ENCODE data around the gene LAMB4.

Gene LAMB4

DNA sequence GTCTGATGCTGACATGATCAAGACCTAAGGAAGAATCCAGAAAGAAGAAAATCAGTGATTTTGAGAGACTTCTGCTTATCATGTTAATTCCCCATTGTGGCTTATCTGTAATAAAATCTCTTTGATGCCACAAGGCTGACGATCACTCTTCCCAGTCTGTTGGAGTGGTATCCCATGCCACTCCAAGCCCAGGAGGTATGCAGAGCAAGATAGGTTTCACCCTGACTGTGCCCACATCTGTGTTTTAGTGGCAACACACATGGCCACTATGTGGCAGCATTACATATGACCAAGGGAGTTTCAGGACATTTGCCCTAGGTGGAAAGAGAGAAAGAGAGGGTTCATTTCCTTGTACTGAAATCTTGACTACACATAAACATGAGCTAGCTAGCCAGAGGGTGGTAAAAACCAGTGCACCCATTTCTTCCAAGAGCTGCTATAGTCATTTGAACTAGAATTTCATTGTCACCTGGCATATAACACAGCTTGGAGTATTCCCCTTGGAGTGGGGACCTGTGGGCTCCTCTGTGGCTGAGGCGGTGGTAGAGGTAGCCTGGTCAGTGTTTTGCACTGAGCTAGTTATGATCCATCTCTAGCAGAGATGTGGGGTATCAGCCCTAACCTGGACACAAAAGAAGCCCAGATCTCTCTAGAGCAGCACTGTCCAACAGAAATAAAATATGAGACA is 20.8 kb downstream of the LAMB4 start:
- no peak for DNase-seq (ENCODE audit: low read depth)

DNA sequence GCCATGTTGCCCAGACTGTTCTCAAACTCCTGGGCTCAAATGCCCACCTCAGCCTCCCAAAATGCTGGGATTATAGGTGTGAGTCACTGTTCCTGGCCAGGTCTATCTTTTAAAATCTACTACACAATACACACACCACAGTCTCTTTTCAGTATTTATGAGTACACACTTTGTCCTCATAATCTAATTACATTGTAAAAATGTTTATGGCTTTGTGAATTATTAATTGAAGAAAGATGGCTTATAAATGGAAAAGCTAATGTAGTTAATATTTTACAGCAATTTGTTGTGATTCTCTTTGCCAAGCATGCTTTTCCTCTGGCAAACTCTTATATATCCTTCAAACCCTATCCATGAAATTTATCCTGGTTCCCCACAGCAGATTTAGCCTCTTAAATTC is 22.0 kb downstream of the LAMB4 start:
- no peak for DNase-seq (ENCODE audit: low read depth)

DNA sequence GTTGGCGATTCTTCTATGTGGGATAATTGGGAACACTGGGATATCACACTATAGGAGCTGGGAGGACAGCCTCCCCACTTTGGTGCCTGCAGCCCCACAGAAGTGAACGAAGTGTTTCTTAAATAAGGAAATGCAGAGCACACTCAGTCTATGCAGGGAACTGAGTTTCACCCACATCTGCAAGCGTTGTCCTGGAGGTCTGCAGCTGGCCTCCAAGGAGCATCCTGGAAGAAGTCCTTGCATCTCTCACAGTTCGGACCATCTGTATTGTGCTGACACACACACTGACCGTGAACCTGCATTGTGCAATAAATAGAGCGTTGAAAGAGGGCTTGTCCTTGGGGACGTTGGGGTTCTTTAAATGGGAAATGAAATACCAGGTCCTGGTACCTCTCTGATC is 25.8 kb downstream of the LAMB4 start:
- peak; percentile 29 for DNase-seq (ENCODE audit: low read depth)

DNA sequence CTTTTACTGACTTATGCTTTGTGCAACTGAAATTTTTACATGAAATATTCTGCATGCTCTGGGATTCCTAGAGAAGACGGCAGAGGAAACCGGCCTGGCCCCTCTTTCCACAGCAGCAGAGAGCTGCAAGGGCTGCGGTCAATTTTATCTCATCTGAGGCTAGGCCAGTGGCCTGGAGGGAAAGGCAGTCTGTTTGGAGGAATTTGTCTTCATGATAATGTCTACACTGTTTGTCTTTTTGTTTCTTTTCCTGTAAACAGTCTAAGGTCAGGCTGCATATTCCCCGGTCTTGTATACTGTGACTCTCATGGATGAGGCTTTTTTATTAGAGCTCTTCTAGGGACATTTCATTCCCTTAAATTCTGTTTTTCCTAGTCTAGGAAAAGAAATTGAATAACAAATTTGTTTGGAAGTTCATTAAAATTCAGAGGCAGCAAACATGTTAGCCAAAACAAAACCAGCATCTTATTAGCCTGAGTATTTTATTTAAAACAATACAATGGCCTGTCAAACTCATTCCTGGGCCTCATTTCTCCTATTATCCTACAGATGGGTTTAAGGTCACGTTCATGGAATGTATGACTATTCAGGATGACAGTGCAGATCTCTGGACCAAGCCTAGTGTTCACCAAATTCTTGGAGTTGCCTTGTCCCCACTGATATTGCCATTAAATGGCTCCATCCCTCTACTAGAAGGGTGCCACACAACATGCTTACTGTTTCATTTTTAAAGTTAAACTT is 26.4 kb downstream of the LAMB4 start:
- DNase-seq (ENCODE audit: low read depth) = peak; percentile 84

DNA sequence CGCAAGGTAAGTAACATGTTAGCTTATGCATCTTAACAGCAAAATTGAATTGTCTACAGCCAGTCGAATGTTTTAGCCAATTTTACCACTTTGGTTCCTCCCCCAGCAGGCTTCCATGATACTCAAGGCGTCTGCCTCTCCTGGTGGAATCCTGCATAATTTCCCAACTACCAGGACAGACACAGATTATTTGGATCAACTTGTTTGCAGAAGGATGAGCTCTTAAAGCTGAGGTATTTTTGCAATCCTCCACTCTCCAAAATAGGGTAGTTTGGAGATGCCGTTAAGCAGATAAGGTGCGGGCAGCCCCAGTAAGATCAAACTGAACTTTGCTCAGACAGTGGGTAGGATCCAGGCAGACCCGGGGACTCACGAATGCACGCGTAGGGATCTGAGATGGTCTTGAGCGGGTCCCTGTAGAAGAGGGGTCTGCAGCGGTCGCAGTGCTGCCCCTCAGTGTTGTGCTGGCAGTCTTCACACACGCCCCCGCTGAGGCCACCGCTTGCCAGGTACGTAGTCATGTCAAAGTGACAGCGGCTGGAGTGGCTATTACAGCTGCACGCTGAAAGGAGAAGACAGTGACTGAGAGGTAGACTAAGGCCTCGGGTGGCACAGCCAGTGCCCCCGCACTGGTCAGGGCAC is 27.4 kb downstream of the LAMB4 start:
- no peak for DNase-seq (ENCODE audit: low read depth)

DNA sequence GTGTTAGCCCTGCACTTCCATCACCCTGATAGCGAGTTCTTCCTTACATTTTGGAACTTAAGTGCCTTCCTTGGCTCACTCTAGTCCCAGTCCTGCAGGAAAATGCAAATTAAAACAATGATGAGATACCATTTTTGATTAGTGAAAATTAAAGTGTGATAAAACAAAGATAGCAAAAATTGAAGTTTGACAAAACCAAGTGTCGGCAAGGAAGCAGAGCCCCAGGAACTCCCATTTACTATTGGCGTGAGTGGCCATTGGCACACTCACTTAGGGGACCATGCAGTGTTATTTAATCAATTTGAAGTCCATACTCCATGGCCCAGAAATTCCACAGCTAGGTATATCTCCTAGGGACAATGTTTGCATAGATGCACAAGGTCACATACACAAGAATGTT is 28.4 kb downstream of the LAMB4 start:
- no peak for DNase-seq (ENCODE audit: low read depth)

DNA sequence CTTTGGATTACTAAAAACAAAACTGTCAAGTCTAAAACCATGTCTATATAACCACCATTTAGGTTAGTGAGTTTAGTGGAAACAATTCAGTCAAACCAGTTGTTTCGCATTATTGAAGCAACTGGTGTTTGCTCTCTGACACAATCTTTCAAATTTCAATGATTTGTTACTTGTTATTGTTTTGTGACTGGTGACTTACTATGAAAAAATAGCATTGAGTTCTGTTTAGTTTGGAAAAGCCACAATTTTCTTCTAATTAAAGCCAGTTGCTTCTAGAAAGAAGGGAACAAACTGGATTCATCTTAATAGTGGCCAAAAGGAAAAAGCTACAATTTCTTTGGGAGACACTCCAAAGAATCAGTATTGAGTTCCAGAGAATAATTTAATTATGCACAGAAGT is 30.4 kb downstream of the LAMB4 start:
- DNase-seq (ENCODE audit: low read depth) = no peak

DNA sequence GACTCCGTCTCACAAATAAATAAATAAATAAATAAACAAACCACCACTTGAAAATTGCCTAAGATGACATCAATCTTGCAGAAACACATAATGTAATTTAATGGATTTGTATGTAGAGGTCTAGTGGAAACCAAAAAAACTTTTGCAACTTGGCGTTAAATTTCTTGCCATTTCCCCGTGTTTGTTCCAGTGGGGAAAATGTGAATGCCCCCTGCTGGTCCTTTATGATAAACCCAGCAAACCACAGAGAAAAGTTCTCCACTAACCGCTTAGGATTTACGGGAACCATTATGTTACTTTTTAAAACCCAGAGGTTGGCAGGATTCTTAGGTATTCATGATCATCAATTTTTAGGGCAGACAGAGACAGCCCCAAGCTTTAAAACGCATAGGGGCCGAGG is 32.5 kb downstream of the LAMB4 start:
- DNase-seq (ENCODE audit: low read depth) = peak; percentile 37

DNA sequence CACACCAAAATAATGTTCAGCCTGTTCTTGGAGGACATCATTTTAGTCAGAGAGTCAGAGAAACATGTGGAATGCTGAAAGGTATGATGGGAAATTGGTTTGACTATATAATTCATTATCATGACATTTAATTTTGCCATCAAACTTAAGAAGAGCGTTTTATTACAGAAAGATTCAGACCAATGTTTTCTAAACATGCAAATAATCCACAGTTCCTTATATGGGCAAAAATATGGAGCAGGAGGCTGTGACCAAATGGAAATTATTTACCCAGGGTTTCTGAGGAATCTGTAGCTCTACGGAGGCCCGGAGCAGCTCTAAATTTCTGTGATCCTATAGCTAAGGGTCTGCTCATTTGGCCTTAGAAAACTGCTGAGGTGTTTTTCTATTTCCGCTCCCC is 33.2 kb downstream of the LAMB4 start:
- no peak for DNase-seq (ENCODE audit: low read depth)

DNA sequence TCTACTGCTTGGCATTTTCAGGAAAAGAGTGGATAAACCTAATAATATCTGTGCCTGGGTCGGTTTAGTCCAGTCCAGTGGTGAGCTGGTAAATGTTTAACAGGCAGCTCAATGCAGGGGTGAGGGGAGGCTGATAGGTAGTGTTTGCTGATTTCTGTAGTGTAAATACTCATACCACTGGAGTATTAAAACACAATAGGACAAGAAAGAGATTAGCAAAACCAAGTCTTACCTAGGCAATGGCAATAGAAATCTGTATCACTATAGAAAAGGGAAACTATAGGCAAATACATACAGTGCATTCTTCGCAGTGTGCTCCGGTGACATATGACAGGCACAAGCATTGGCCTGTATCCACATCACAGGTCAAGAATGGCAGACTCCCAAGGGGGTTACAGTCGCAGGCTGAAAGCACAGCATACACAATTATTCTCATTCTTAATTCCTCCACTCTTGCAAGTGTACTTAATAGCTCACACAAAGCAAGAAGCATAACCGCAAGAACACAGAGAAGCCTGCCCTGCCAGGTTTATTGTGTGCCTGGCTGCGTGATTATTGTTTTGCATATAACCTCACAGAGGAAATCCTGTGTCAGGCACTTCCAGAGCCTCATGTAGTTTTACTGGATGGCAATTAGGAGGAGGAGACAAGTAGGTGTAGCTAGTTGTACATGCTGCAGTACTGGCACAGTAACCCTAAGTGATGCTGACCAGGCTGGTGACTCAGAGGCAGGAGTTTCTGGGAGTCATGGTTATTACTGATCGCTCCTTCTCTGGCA is 35.0 kb downstream of the LAMB4 start:
- DNase-seq (ENCODE audit: low read depth) = peak; percentile 95

DNA sequence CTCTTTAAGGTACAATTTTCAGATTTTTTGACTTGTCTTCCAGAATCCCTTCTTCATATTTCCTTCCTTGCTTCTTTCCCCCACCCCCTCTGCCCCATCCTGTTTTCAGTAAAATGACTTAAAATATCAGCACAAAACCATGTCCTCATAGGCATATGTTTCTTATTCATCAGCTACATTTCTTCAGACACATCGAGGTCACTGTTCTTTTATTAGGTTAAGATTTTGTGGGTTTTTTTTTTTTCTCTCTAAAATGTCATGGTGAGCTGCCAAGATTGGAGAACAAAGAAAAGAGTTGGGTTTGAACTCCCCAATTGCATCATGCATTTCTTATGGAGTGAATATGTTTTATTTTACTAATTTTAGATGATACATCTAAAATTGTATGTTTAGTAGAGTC is 35.8 kb downstream of the LAMB4 start:
- DNase-seq (ENCODE audit: low read depth) = peak; percentile 84

DNA sequence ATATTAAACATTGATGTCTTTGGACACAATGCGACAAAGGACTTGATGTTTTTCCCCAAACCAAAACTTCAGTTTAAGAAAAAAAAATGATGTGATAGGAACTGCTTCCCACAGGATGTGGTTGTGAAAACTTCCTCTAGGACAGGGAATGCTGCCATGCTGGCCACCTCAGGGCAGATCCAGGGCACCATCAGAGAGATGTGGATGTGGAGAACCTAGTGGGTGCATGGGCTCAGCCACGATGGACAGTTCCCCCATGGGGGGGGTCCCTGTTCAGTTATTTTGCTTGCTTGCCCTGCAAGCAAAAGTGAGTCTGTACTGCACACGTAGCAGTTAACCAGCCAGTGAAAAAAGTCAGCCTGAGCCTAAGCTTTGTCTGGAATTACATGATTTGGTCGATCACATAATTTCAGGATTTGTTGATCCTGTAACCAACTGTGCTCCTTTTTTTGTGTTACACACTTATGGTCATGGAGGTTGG is 36.3 kb downstream of the LAMB4 start:
- no peak for DNase-seq (ENCODE audit: low read depth)

DNA sequence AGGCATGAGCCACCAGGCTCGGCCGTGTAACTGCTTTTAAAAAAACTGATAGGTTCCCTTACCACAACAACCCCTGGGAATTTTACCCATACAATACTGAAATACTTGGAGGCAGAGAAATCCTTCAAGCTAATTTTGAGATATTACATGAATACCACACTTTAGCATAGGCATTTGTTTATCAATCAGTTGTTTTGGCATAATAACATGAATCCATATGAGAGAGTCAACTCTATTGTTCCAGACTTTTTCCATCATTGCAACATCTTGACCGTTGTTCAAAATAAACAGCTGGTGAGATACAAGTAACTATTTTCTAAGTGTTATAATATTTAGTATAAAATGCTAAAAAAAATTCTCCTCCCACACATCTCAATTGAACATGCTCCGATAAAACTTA is 36.8 kb downstream of the LAMB4 start:
- DNase-seq (ENCODE audit: low read depth) = no peak

DNA sequence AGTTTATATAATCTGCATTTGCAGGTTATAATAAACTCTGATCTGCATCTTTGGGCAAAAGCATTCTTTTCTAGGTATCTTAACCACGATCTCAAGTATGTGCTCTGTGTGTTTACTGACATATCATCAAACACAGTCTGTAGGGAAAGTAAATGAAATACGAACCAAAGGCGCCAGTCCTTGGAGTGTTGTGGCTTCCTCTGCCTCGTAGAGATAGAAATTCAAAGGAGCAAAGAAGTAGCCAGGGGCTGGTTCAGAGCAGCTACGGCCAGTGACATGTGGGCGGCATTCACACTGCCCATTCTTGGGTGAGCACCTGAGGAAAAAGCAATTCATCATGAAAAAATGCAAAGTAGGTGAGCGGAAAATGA is 38.7 kb downstream of the LAMB4 start:
- peak; percentile 37 for DNase-seq (ENCODE audit: low read depth)

DNA sequence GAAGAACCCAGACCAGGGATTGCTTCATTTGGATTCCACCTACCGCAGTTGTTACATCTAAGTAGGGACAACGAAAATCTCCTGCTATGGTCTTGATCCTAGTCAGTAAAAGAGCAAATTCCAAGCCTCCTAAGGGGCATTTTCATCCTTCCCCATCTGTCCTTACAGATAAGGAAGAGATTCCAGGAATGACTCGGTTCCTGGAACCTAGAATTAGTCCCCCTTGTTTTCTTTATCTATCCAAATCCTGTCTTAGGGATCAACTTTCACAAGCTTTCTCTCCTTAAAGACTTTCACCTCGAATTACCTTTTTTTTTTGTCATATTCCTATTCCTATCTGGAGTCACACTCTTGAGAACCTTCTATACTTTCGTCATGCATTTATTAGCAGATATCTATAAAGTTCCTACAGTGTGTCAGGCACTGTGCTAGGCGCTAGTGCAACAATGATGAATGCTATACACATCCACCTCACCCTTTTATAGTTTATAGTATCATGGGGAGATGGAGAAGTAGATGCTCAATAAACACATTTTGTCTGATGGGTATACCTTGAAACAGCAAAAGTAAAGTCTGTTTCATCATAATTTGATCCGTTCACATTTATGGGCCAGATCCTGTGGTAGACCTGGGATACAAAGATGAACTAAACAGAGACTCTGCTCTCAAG is 39.2 kb downstream of the LAMB4 start:
- DNase-seq (ENCODE audit: low read depth) = peak; percentile 30

DNA sequence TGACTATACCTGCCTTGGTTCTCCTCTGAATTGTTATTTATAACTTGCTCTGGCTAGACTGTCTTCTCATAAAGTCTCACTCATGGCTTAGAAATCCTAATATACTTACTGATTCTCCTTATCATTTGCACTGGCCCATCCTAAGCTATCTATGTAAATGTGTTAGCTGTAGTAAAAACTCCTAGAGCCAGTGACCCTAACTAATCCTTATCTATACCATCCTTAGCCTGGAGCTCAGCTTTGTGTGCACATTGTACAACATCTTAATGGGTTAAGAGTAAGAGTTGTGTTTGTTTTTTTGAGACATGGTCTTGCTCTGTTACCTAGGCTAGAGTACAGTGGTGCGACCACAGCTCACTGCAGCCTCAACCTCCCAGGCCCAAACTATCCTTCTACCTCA is 40.8 kb downstream of the LAMB4 start:
- no peak for DNase-seq (ENCODE audit: low read depth)

DNA sequence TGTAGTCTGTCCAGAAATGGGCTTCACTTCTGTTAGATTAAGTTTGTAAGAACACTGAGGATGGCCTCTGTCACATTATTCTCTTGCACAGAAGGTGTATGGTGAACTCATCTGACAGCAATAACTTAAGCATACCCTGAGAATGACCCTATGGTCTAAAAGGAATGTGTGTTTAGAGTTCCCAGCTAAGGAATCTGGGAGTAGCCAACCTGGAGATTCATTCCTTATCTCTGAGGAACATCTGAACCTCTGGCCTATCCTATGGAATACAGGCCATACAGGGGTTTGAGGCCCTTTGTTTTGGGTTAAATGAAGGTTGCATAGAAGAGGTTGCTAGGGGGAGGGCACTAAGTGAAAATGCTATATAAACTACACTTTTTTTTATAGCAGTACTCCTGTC is 41.4 kb downstream of the LAMB4 start:
- peak; percentile 72 for DNase-seq (ENCODE audit: low read depth)

DNA sequence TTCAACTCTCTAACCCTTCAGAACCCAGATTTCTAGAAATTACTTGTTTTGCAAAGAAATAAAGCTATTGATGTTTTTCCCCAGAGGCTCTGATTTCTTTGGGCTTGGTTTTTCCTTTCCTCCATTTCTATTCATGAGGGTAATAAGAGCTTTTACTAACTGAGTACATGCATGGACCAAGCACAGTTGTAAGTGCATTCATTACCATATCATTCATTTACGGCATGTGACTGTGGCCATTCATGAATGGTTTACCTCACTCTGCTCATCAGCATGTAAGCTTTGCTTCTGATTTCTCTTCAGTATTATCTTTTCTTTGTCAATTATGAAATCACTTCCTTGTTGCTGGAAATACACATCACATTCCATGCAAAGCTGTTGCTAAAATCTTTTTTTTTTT is 42.4 kb downstream of the LAMB4 start:
- no peak for DNase-seq (ENCODE audit: low read depth)

DNA sequence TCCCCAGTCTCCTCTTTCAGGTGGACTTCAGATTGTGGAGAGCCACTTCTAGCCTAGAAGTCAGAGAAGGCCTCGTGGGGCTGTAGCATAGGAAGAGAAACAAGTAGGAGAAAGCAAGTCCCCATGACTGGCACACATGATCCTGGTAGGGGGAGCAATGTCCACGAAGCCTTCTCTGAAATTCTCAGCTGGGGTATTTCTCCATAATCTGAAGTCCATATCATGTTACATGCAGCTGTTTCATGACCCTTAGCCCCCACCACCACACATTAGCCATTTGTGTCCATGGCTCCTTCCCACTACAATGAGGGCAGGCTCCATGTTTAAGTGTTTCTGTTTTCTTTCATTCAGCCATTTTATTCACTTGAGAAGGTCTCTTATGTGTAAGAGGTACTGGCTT is 43.2 kb downstream of the LAMB4 start:
- DNase-seq (ENCODE audit: low read depth) = no peak

DNA sequence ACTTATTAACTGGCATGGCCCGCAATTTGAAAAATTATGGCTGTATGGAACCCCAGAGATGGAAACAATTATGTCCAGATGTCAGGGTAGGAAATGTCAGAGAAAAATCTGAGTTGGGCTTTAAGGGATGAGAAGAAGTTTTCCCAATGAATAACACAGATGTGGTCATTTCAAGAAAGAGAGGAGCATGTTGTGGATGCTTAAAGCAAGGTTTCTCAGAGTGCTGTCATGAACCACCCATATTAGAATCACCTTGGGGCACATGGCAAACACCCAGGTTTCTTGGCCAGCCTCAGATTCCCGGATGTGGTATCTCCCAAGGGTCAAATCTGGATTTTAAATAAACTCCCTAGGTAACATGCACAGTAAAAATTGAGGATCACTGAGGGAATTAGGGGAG is 43.6 kb downstream of the LAMB4 start:
- no peak for DNase-seq (ENCODE audit: low read depth)

DNA sequence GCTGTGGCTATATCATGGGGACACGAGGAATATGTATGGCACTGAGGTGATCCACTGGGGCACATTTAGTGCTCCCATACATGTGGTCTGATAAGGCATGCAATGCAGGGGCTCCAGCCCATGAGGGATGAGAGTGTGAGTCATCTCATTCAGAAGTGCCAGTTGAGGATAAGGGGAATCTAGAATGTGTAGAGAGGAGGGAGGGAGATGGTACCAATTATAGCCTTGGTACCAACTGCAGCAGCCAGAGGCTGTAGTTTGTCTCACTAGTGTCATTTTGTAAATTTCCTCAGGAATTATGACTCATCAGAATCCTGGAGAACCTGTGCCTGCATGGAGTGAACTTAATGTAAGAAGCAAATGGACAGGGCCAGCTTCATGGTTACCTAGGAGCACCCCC is 46.2 kb downstream of the LAMB4 start:
- peak; percentile 53 for DNase-seq (ENCODE audit: low read depth)
